MM.1S (cell line): ENCODE data around the gene CYYR1.

ENCODE experiments used
- DNase-seq: peaks from one replicate; pipeline ENCODE4 v3.0.0-alpha.2; 2015
- H2AFZ ChIP-seq: fragments of 300-600 bp; sonication (generic); 2 replicates; pipeline ENCODE4 v1.6.0; 2016; ENCODE audit warnings: antibody characterized with exemption, low read length
- H3F3A ChIP-seq: fragments of 300-600 bp; sonication (generic); 2 replicates; pipeline ENCODE4 v1.6.1; 2016; ENCODE audit warnings: mild to moderate bottlenecking, antibody characterized with exemption, low read length, moderate library complexity, mixed read lengths; ENCODE audit not compliant: insufficient read depth
- H3K27ac ChIP-seq: fragments of 300-600 bp; sonication (generic); 2 replicates; pipeline ENCODE4 v1.5.1; 2016; ENCODE audit warnings: mild to moderate bottlenecking, low read length
- H3K27me3 ChIP-seq: fragments of 300-600 bp; sonication (generic); replicated peaks from 2 replicates; pipeline ENCODE4 v1.6.0; 2016; ENCODE audit warnings: low read length; ENCODE audit not compliant: insufficient read depth
- H3K36me3 ChIP-seq: fragments of 300-600 bp; sonication (generic); replicated peaks from 2 replicates; pipeline ENCODE4 v1.6.1; 2016; ENCODE audit warnings: mild to moderate bottlenecking, low read length, mixed read lengths; ENCODE audit not compliant: insufficient read depth
- H3K4me1 ChIP-seq: fragments of 300-600 bp; sonication (generic); 2 replicates; pipeline ENCODE4 v1.6.1; 2016; ENCODE audit warnings: low read length, mixed read lengths
- H3K4me2 ChIP-seq: fragments of 300-600 bp; sonication (generic); 2 replicates; pipeline ENCODE4 v1.6.0; 2016; ENCODE audit warnings: low read depth, low read length
- H3K4me3 ChIP-seq: fragments of 300-600 bp; sonication (generic); 2 replicates; pipeline ENCODE4 v1.5.1; 2016; ENCODE audit warnings: low read length, mixed read lengths
- H3K79me2 ChIP-seq: fragments of 300-600 bp; sonication (generic); 2 replicates; pipeline ENCODE4 v1.6.1; 2016; ENCODE audit warnings: mixed run types, low read length, mixed read lengths
- H3K9ac ChIP-seq: fragments of 300-600 bp; sonication (generic); 2 replicates; pipeline ENCODE4 v1.6.1; 2016; ENCODE audit warnings: low read length, mixed read lengths
- H3K9me2 ChIP-seq: fragments of 300-600 bp; sonication (generic); replicated peaks from 2 replicates; pipeline ENCODE4 v1.6.1; 2016; ENCODE audit warnings: mild to moderate bottlenecking, low read length, mixed read lengths; ENCODE audit not compliant: insufficient read depth
- H3K9me3 ChIP-seq: fragments of 300-600 bp; sonication (generic); replicated peaks from 2 replicates; pipeline ENCODE4 v1.6.1; 2016; ENCODE audit warnings: mild to moderate bottlenecking, low read length, mixed read lengths; ENCODE audit not compliant: insufficient read depth
- H4K20me1 ChIP-seq: fragments of 300-600 bp; sonication (generic); 2 replicates; pipeline ENCODE4 v1.6.1; 2016; ENCODE audit warnings: mild to moderate bottlenecking, low read length, moderate library complexity, mixed read lengths; ENCODE audit not compliant: insufficient read depth
- EZH2 ChIP-seq: fragments of 300-600 bp; sonication (generic); optimal IDR thresholded peaks from 2 replicates; pipeline ENCODE3; 2017; ENCODE audit warnings: low read depth, mild to moderate bottlenecking, antibody characterized with exemption, low read length, mixed read lengths
- EZH2phosphoT487 ChIP-seq: fragments of 300-600 bp; sonication (generic); IDR thresholded peaks from 2 replicates; pipeline ENCODE4 v1.6.1; 2018; ENCODE audit warnings: antibody characterized with exemption, low read length
- TF ChIP-seq, protein P1 (sequence below): fragments of 300-600 bp; sonication (generic); IDR thresholded peaks from 2 replicates; pipeline ENCODE4 v1.5.1; 2016; ENCODE audit warnings: antibody characterized with exemption, low read length, mixed read lengths

Gene CYYR1

DNA sequence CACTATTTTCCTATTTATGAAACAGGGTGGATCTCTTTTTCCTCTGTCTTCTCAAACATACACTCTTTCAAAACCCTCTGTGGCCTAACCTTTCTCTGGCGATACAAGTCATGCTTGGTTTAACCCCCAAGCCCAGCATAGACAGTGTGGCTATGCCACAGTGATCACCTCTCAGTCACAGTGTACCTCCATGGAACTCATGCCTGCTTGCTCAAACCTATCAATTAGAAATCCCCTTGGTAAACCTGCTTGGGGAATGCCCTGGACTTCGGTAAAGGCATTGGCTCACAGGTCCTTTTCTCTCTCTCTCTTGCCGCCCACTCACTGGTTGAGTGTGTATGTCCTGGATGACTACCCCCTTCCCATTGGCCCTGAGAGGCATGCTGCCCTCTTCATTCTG, 147.5 kb downstream of the CYYR1 start:
- DNase-seq = no peak
- no peaks in the 10 kb centered on the region for H3K9me3 ChIP-seq
- H3K27ac ChIP-seq = no peak overlapping the region
- no peak overlapping the region for H3K9ac ChIP-seq
- no peaks in the 10 kb centered on the region for H3K27me3 ChIP-seq
- H3K36me3 ChIP-seq = no peaks in the 10 kb centered on the region
- no peaks in the 10 kb centered on the region for H3F3A ChIP-seq
- no peak overlapping the region for H3K4me2 ChIP-seq
- no peak overlapping the region for H3K4me3 ChIP-seq
- no peaks in the 10 kb centered on the region for H3K9me2 ChIP-seq
- no peaks in the 10 kb centered on the region for H4K20me1 ChIP-seq
- no peaks in the 10 kb centered on the region for H3K79me2 ChIP-seq
- no peaks in the 10 kb centered on the region for H3K4me1 ChIP-seq
- no peak overlapping the region for H2AFZ ChIP-seq
- TF ChIP-seq EZH2 = no peak
- TF ChIP-seq, protein P1, sequence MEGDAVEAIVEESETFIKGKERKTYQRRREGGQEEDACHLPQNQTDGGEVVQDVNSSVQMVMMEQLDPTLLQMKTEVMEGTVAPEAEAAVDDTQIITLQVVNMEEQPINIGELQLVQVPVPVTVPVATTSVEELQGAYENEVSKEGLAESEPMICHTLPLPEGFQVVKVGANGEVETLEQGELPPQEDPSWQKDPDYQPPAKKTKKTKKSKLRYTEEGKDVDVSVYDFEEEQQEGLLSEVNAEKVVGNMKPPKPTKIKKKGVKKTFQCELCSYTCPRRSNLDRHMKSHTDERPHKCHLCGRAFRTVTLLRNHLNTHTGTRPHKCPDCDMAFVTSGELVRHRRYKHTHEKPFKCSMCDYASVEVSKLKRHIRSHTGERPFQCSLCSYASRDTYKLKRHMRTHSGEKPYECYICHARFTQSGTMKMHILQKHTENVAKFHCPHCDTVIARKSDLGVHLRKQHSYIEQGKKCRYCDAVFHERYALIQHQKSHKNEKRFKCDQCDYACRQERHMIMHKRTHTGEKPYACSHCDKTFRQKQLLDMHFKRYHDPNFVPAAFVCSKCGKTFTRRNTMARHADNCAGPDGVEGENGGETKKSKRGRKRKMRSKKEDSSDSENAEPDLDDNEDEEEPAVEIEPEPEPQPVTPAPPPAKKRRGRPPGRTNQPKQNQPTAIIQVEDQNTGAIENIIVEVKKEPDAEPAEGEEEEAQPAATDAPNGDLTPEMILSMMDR = no peak
- TF ChIP-seq EZH2phosphoT487 = no peak

DNA sequence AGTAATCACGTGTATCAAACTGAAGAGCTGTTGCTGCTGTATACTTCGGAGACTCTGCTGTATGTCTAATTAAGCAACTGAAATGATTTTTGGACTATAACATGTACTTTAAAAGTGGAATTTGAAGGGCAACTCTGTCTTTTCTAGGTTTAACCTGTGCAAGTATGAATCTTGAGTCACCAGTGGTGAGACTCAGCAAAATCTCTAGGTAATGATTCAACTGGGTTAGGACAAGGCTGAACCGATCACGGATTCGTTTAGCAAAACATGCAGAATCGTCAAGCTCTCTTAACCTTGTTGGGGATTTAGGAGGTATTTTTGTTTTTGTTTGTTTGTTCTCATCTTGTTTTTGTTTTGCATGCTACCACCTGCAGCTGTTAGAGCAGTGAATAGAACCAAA, 149.6 kb downstream of the CYYR1 start:
- Histone ChIP-seq H3K79me2 (no peaks in the 10 kb centered on the region), H3K4me1 (no peaks in the 10 kb centered on the region), H3K9ac (no peak overlapping the region), H3K9me3 (no peaks in the 10 kb centered on the region), H3K27me3 (no peaks in the 10 kb centered on the region), H2AFZ (no peak overlapping the region), H3K4me2 (no peak overlapping the region), H3K27ac (no peak overlapping the region), H4K20me1 (no peaks in the 10 kb centered on the region), H3F3A (no peaks in the 10 kb centered on the region), H3K9me2 (no peaks in the 10 kb centered on the region), H3K36me3 (no peaks in the 10 kb centered on the region), H3K4me3 (no peak overlapping the region)
- DNase-seq = no peak
- TF ChIP-seq EZH2 (no peak), EZH2phosphoT487 (no peak)
- TF ChIP-seq, protein P1 = no peak

DNA sequence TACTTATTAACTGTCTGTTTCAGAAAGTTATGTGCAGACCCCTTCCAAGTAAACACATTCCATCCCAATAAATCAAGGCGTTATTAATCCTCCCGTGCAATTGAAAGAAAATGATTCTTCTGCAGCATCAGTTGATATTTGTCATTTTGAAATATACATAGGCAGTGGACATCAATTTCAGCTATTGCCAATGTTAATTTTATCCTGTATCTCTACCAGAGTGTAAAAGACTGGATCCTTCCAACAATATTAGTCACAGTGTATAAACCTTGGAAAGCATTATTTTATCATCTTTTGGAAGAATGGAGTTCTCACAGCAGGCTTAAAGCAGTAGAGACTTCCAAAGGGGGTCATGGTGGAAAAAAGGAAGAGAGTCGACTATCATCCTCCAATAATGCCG, 150.4 kb downstream of the CYYR1 start:
- no peaks in the 10 kb centered on the region for H3K9me3 ChIP-seq
- no peak overlapping the region for H2AFZ ChIP-seq
- TF ChIP-seq, protein P1 = no peak
- TF ChIP-seq EZH2 = no peak
- no peak for TF ChIP-seq EZH2phosphoT487
- H3K27ac ChIP-seq = no peak overlapping the region
- no peaks in the 10 kb centered on the region for H3K36me3 ChIP-seq
- no peaks in the 10 kb centered on the region for H3F3A ChIP-seq
- DNase-seq = no peak
- no peak overlapping the region for H3K4me3 ChIP-seq
- H3K4me1 ChIP-seq = no peaks in the 10 kb centered on the region
- H4K20me1 ChIP-seq = no peaks in the 10 kb centered on the region
- H3K9ac ChIP-seq = no peak overlapping the region
- no peaks in the 10 kb centered on the region for H3K27me3 ChIP-seq
- H3K9me2 ChIP-seq = no peaks in the 10 kb centered on the region
- no peak overlapping the region for H3K4me2 ChIP-seq
- H3K79me2 ChIP-seq = no peaks in the 10 kb centered on the region
